Subcutaneous abdominal adipose tissue (tissue), 5 donors: ENCODE measurements around the gene CALML3.

Experiments
- H3K27ac ChIP-seq: one replicate; pipeline ENCODE4 v1.7.0; 2013; ENCODE audit warnings: low read depth, mild to moderate bottlenecking, inconsistent platforms, low read length, moderate library complexity
- H3K27me3 ChIP-seq, 5 donors: one replicate each; pipeline ENCODE4 v1.7.0; 2013; ENCODE audit warnings: low read length in 5 of 5, inconsistent platforms in 1 of 5; ENCODE audit not compliant: control insufficient read depth in 5 of 5, insufficient read depth in 4 of 5
- H3K36me3 ChIP-seq, 5 donors: one replicate each; pipeline ENCODE4 v1.7.0; 2013; ENCODE audit warnings: low read length in 5 of 5; ENCODE audit not compliant: control insufficient read depth in 5 of 5, insufficient read depth in 5 of 5
- H3K4me1 ChIP-seq, 5 donors: one replicate each; pipeline ENCODE4 v1.7.0; 2013; ENCODE audit warnings: low read length in 5 of 5, mild to moderate bottlenecking in 3 of 5, moderate library complexity in 1 of 5; ENCODE audit not compliant: control insufficient read depth in 5 of 5, insufficient read depth in 5 of 5
- H3K4me3 ChIP-seq, 5 donors: one replicate each; pipeline ENCODE4 v1.7.0; 2013; ENCODE audit warnings: low read length in 5 of 5, low read depth in 1 of 5
- H3K9ac ChIP-seq, 5 donors: one replicate each; pipeline ENCODE4 v1.7.0; 2013; ENCODE audit warnings: low read length in 5 of 5, mild to moderate bottlenecking in 4 of 5, moderate library complexity in 3 of 5
- H3K9me3 ChIP-seq, 5 donors: one replicate each; pipeline ENCODE4 v1.7.0; 2013; ENCODE audit warnings: low read length in 5 of 5; ENCODE audit not compliant: control insufficient read depth in 5 of 5
- donor health status: healthy.
- donor health status: healthy.
- donor health status: healthy.
- donor health status: healthy.
- donor health status: healthy.

CALML3 gene

GRCh38 chr10:5533098-5533731, 8.5 kb downstream of the CALML3 start:
- H3K27ac ChIP-seq = no peak overlapping the region
- no peaks in the 10 kb centered on the region for H3K9me3 ChIP-seq
- H3K27me3 ChIP-seq = no peaks in the 10 kb centered on the region
- H3K4me1 ChIP-seq = peaks cover 2 to 31% (median 22%) of the 10 kb centered on the region in 5 donors
- no peak overlapping the region for H3K4me3 ChIP-seq
- H3K36me3 ChIP-seq = no peaks in the 10 kb centered on the region
- H3K9ac ChIP-seq = no peak overlapping the region

GRCh38 chr10:5534051-5534821, 9.5 kb downstream of the CALML3 start:
- peak overlapping the region in 2 of 5 donors; percentile 35 to 36 for H3K9ac ChIP-seq
- H3K27ac ChIP-seq = peak overlapping the region; percentile 88
- H3K36me3 ChIP-seq = no peaks in the 10 kb centered on the region
- H3K9me3 ChIP-seq = no peaks in the 10 kb centered on the region
- H3K27me3 ChIP-seq = no peaks in the 10 kb centered on the region
- peaks cover 2 to 31% (median 22%) of the 10 kb centered on the region in 5 donors for H3K4me1 ChIP-seq
- no peak overlapping the region for H3K4me3 ChIP-seq

DNA sequence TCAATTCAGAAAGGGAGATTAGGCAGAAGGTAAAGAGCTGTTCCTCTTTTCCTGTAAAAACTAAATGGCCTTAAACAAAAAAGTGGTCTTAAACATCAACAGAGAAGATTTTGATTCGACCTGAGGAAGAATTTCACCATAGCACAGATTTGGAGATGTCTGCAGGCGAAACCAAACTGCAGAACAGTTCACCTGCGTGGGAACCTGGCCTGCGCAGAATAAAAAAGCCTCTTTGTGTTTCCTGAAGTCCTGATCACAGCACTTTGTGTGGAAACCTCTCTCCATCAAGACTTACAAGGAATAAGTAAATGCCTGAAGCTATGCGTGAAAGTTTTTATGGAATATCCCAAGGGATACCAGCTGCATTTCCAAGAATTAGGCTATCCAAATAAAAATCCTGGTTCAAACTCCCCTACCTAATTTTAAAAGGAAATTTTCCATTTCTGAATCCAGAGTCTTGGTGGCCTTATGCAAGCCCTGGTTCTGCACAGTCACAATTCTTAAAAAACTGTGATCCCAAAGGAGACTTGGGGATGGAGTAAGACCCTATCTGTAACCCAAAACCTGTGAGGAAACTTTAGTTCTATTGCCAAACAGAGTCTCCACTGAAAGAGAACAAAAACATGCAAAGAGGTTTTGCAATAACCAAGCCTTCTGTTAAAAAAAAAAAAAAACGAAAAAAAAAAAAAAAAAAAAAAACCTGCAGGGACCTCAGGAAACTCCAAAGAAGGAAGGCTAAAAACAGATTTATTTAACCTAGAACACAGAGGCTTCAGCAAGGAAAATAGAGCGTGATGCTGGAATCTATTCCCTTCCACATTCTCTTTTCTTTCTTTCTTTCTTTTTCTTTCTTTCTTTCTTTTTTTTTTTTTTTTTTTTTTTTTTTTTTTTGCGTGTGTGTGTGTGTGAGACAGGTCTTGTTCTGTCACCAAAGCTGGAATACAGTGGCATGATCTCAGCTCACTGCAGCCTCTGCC, 10.4 kb downstream of the CALML3 start:
- Histone ChIP-seq H3K4me1 (peaks cover 2 to 31% (median 22%) of the 10 kb centered on the region in 5 donors), H3K9ac (peak overlapping the region in 3 of 5 donors; percentile 35 to 40 (median 36)), H3K36me3 (no peaks in the 10 kb centered on the region), H3K27me3 (no peaks in the 10 kb centered on the region), H3K4me3 (no peak overlapping the region), H3K27ac (peak overlapping the region; percentile 88), H3K9me3 (no peaks in the 10 kb centered on the region)

DNA sequence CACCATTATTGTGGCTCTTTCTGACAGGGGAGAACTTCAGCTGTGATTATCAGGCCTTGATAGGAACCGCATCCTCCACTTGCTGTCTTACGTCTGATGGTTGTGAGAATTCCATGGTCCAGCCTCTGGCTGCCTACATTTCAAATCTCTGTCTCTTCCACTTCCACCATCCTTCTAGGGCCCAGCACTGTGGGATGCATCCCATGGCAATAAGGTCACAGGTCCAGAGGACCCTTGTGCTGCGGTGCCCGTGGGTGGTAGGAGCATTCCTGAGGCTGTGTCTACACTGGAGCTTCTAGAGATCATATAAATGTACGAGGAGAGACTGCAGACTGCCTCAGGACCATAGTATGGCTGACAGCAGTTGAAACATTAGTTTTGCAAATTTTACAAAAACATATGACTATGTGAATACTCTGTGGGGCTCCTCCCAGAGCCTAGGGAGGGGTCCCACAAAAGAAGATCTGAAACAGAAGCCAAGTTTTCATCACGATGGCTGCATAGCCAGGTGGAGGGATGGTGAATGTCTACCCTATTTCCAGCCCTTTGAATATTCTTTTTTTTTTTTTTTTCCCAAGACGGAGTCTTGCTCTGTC, 11.8 kb downstream of the CALML3 start:
- Histone ChIP-seq H3K9me3 (peaks cover 0 to 7% (median 0%) of the 10 kb centered on the region in 5 donors), H3K36me3 (no peaks in the 10 kb centered on the region), H3K27me3 (no peaks in the 10 kb centered on the region), H3K4me1 (peaks cover 2 to 31% (median 22%) of the 10 kb centered on the region in 5 donors), H3K9ac (no peak overlapping the region), H3K4me3 (no peak overlapping the region), H3K27ac (no peak overlapping the region)

- Histone ChIP-seq H3K4me1 (peaks cover 2 to 24% (median 14%) of the 10 kb centered on the region in 5 donors), H3K27me3 (no peaks in the 10 kb centered on the region), H3K9me3 (peaks cover 0 to 7% (median 2%) of the 10 kb centered on the region in 5 donors), H3K4me3 (no peak overlapping the region), H3K9ac (no peak overlapping the region), H3K27ac (no peak overlapping the region), H3K36me3 (no peaks in the 10 kb centered on the region)
These were observed 12.9 kb downstream of the CALML3 start for GRCh38 chr10:5537684-5538083.

DNA sequence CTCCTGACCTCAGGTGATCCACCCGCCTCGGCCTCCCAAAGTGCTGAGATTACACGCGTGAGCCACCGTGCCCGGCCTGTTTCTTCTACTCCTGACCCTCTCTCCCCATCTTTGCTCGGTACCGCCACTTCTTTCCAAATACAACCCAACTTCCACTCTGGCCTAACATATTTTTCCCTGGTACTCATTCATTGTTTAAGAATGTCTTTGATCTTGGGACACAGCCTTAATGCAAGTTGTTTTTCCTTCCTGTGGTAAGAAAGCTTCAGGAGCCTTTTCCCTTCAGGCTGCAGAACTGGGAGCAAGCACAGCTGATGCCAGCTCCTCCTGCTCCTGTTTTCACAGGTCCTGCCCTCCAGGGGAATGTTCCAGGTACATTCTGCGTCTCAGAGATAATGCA, 13.7 kb downstream of the CALML3 start:
- H3K27ac ChIP-seq = no peak overlapping the region
- no peak overlapping the region for H3K9ac ChIP-seq
- no peaks in the 10 kb centered on the region for H3K36me3 ChIP-seq
- peaks cover 0 to 8% (median 4%) of the 10 kb centered on the region in 5 donors for H3K9me3 ChIP-seq
- H3K27me3 ChIP-seq = no peaks in the 10 kb centered on the region
- H3K4me3 ChIP-seq = no peak overlapping the region
- H3K4me1 ChIP-seq = peaks cover 2 to 19% (median 14%) of the 10 kb centered on the region in 5 donors

GRCh38 chr10:5538892-5539651, 14.3 kb downstream of the CALML3 start:
- H3K4me1 ChIP-seq = peaks cover 2 to 17% (median 9%) of the 10 kb centered on the region in 5 donors
- H3K27me3 ChIP-seq = no peaks in the 10 kb centered on the region
- no peak overlapping the region for H3K9ac ChIP-seq
- no peak overlapping the region for H3K27ac ChIP-seq
- peaks cover 0 to 8% (median 4%) of the 10 kb centered on the region in 5 donors for H3K9me3 ChIP-seq
- no peak overlapping the region for H3K4me3 ChIP-seq
- no peaks in the 10 kb centered on the region for H3K36me3 ChIP-seq

- Histone ChIP-seq H3K4me3 (no peak overlapping the region), H3K9me3 (peaks cover 0 to 8% (median 4%) of the 10 kb centered on the region in 5 donors), H3K27ac (no peak overlapping the region), H3K27me3 (no peaks in the 10 kb centered on the region), H3K9ac (no peak overlapping the region), H3K36me3 (no peaks in the 10 kb centered on the region), H3K4me1 (peaks cover 0 to 11% (median under 1%) of the 10 kb centered on the region in 5 donors)
These were observed 15.3 kb downstream of the CALML3 start for GRCh38 chr10:5540080-5540479.

DNA sequence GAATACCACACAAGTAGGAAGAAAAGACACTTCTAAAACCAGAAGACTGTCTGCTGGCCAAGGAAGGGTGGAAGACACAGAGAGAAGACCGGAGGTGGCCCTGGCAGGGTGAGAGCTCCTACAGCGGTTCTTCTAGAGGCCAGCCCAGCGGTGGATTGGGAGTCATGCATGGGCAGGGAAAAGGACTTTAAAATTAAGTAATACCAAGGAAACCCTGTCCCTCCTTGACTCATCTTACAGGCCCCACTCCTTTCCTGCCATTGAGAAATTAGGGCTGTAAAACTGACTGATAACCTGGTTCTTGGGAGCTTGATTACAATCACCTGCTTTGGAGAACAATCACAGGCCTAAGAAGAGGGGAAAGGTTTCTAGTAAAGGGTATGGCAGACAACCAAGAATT, 16.1 kb downstream of the CALML3 start:
- H3K27me3 ChIP-seq = no peaks in the 10 kb centered on the region
- peaks cover 0 to 8% (median 4%) of the 10 kb centered on the region in 5 donors for H3K9me3 ChIP-seq
- peaks cover 0 to 14% (median 7%) of the 10 kb centered on the region in 5 donors for H3K4me1 ChIP-seq
- H3K27ac ChIP-seq = no peak overlapping the region
- H3K36me3 ChIP-seq = no peaks in the 10 kb centered on the region
- no peak overlapping the region for H3K9ac ChIP-seq
- no peak overlapping the region for H3K4me3 ChIP-seq
